GM21367 (cell line): ENCODE results near the gene CUTC.
A peak's percentile ranks its signal among the peaks of the same experiment; 100 is the strongest.
"Not testable (repeated sequence)": the region's sequence is repeated elsewhere in the genome, so short reads cannot be mapped to it uniquely, and the experiment has no call there.

Experiments used
- ATAC-seq: cut with Tn5 transposase; IDR thresholded peaks from one replicate; pipeline ENCODE4 v1.9.1; 2021; ENCODE audit not compliant: unreplicated experiment

The CUTC gene

DNA sequence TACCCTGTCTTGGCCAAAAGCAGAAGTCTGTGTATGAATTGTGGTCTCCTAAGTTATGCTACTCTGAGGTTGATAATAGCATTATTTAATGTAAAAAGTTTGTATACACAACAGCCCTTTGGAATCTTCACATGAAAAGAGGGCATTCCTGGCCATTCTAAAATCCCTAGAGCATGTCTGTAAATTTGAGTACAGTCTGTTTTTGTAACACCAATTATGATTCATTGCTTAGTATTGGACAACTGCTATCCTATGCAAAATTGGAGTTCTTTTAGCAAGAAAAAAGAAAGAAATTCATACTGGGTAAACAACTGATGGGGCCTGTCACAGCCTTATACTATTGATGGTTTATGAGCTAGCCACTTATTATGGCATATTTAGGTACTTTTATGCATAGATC is 10.2 kb downstream of the CUTC start:
- ATAC-seq, result no peak

- ATAC-seq, result no peak
These were observed 10.7 kb downstream of the CUTC start for GRCh38 chr10:99742701-99743100.

- ATAC-seq, result no peak
These were observed 11.8 kb downstream of the CUTC start for GRCh38 chr10:99743841-99744240.

- not testable (repeated sequence) for ATAC-seq
These were observed 14.1 kb downstream of the CUTC start for GRCh38 chr10:99746166-99746565.

GRCh38 chr10:99748823-99749451 is 16.9 kb downstream of the CUTC start:
- ATAC-seq, result no peak

GRCh38 chr10:99750641-99751040 is 18.6 kb downstream of the CUTC start:
- ATAC-seq, result no peak

GRCh38 chr10:99754670-99755069 is 22.6 kb downstream of the CUTC start:
- no peak for ATAC-seq

DNA sequence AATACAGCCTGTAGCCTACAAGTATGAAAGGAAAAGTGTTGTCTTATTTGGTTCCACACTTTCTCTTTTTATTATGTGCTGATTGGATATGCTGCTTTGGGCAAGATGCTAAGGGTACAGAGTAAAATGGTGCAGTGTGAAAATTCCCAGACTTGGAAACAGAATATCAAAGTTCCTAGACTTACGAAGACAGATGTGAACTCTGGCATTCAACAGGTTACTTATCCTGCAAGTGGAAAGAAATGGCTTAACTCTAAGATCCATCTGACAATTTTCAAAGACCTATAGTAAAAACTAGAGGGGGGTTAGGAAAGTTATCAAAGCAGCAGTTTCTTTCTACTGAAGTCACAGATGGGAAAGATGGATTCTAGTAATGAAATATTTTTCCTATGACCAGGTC is 24.1 kb downstream of the CUTC start:
- no peak for ATAC-seq

DNA sequence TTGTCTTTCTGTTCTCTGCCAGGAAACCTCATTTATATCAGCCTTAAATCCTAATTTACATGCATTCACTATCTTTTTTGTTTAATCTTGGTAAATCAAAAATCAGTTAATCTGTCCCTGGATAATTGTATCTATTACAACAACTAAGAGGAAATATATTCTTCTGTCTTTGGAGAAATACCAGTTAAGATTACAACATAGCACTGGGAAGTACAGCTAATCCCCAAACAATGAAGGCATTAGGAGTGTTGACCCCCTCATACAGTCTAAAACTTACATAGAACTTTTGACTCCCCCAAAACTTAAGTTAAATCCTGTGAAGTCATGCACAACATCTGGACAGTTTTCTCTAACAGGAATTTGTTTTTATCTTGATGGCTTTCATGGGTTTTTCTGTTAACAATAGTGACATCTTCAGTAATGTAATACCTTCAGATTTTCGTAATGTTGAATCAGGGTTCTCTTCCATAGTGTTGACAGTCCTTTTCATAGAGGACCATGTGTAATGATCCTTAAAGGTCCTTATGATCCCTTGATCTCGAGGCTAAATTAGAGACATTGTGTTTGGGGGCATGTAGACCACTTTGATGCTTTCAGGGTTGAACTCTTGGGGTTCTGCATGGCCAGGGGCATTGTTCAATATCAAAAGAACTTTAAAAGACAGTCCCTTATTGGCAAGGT is 26.3 kb downstream of the CUTC start:
- no peak for ATAC-seq

- ATAC-seq, result no peak
These were observed 28.3 kb downstream of the CUTC start for GRCh38 chr10:99760321-99760720.

- ATAC-seq, result no peak
These were observed 29.3 kb downstream of the CUTC start for GRCh38 chr10:99761365-99761764.

- ATAC-seq, result peak; percentile 15
These were observed 33.8 kb downstream of the CUTC start for GRCh38 chr10:99765672-99766301.

DNA sequence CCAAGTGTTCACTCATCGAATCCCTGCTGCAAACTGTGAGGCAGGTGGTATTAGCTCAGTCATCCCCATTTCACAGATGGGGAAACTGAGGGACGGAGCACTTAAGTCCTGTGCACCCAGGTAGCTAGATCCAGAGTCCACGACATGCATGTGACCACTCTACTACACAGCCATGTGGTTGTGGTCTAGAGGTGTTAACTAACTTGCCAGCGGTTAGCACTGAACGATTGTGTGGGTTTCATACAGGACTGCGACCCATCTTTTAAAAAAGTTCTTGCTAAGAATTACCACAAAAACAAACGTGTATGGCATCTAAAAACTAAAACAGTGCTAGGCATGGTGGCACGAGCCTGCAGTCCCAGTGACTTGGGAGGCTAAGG is 34.3 kb downstream of the CUTC start:
- peak; percentile 72 for ATAC-seq

GRCh38 chr10:99767901-99768300 is 35.9 kb downstream of the CUTC start:
- no peak for ATAC-seq

GRCh38 chr10:99768556-99768955 is 36.5 kb downstream of the CUTC start:
- ATAC-seq, result no peak

DNA sequence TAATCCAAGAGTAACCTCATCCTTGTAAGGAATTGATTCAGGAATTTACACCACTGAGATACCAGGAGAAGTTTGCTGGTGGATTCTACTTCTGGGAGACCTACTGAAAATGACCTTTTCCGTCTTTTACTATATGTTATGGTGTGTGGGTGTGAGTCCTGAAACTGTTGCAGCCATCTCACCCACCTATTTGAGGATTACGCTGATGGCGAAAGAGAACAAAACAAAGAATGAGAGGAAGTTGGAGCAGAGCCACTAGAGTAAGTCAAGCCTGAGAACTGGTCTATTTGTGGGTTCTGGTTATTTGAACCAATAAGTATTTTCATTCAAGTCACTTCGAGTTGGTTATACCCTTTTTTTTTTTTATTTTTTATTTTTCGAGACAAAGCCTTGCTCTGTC is 37.7 kb downstream of the CUTC start:
- no peak for ATAC-seq

DNA sequence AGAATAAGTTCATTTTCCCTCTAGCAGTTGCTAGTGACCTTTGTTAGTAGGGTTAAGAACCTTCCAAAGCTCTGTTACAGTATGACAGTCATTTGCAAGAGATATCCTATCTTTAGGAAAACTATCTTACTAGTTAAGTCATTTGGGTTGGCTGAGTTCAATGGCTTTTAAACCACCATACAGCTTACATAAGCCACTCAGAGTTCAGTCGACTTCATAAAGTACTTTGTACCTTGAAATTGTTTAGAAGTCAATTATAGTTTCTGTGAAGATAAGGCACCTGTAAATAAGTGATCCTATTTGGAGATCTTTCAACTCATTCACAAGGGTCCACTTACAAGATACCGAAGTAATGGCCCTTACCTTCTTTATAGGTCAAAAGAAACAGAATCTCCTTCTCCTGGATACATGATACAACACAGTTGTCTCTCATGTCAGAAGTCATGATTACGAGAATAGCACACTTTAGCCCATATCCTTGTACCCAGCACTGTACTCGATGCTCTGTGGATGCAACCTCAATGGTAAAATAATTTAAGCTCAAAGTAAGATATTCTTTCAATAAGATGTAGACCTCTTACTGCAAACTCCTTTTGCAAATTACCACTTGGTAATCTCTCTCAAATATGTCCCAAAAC is 38.5 kb downstream of the CUTC start:
- no peak for ATAC-seq

GRCh38 chr10:99775850-99776249 is 43.8 kb downstream of the CUTC start:
- no peak for ATAC-seq

GRCh38 chr10:99777918-99778714 is 46.1 kb downstream of the CUTC start:
- ATAC-seq, result no peak

DNA sequence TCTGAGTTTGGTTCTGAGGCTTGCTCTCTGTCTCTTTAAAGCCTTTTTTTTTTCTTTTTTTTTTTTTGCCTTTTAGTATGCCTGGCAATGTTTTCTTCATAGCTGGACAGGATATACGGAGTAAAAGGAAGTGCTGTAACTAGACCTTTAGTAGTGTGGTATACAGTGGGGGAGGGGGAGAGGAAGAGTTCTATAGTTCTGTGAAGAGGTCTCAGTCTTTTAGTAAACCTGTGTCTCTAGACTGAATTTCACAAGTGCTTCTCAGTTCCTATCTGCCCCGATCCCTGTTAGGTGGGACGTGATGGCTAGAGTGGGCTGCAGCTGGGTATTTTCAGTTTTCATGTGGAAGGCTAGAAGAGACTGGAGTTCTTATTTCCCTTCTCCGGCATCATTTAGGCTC is 47.3 kb downstream of the CUTC start:
- ATAC-seq, result no peak

GRCh38 chr10:99781734-99782429 is 49.8 kb downstream of the CUTC start:
- ATAC-seq, result no peak
